Neural cell (in vitro differentiated cells): ENCODE results near the gene FRMD4A. TPM values are rescaled to one million over a fixed set of nuclear protein-coding genes. Genes with fewer than 3 reads are reported as not detected.

Source experiments
- H2AFZ ChIP-seq: fragments of 200-600, 300-800 bp; sonication (generic), shearing (Covaris generic); 2 replicates; pipeline ENCODE4 v1.6.0; 2014; ENCODE audit warnings: low read depth, mild to moderate bottlenecking, antibody characterized with exemption, low read length, moderate library complexity
- H3F3A ChIP-seq: fragments of 200-600 bp; shearing (Covaris generic); 2 replicates; pipeline ENCODE4 v1.6.1; 2016; ENCODE audit warnings: mild to moderate bottlenecking, moderate library complexity, mixed read lengths, antibody characterized with exemption, low read length; ENCODE audit not compliant: insufficient read depth, poor library complexity, severe bottlenecking
- H3K27ac ChIP-seq: fragments of 200-600, 300-800 bp; sonication (generic), shearing (Covaris generic); 2 replicates; pipeline ENCODE4 v1.5.1; 2014; ENCODE audit warnings: mild to moderate bottlenecking, low read length, moderate library complexity
- H3K27me3 ChIP-seq: fragments of 300-800, 200-600 bp; sonication (generic), shearing (Covaris generic); 2 replicates; pipeline ENCODE4 v1.6.0; 2014; ENCODE audit warnings: mild to moderate bottlenecking, low read depth, low read length, moderate library complexity; ENCODE audit not compliant: insufficient read depth
- H3K36me3 ChIP-seq: fragments of 300-800, 200-600 bp; sonication (generic), shearing (Covaris generic); 2 replicates; pipeline ENCODE4 v1.5.1; 2014; ENCODE audit warnings: mild to moderate bottlenecking, antibody characterized with exemption, low read length, moderate library complexity; ENCODE audit not compliant: insufficient read depth
- H3K4me2 ChIP-seq: fragments of 300-800, 200-600 bp; sonication (generic), shearing (Covaris generic); 2 replicates; pipeline ENCODE4 v1.6.0; 2014; ENCODE audit warnings: mild to moderate bottlenecking, low read length
- H3K4me3 ChIP-seq: fragments of 300-800, 200-600 bp; sonication (generic), shearing (Covaris generic); 2 replicates; pipeline ENCODE4 v1.5.1; 2014; ENCODE audit warnings: mild to moderate bottlenecking, low read length, moderate library complexity
- H3K79me2 ChIP-seq: fragments of 200-600 bp; shearing (Covaris generic); replicated peaks from 2 replicates; pipeline ENCODE4 v1.6.0; 2014; ENCODE audit warnings: mild to moderate bottlenecking, low read length, moderate library complexity; ENCODE audit not compliant: insufficient read depth
- H3K9ac ChIP-seq: fragments of 300-800, 200-600 bp; sonication (generic), shearing (Covaris generic); 2 replicates; pipeline ENCODE4 v1.6.1; 2016; ENCODE audit warnings: mild to moderate bottlenecking, low read length, mixed read lengths
- H3K9me2 ChIP-seq: fragments of 200-600 bp; shearing (Covaris generic); 2 replicates; pipeline ENCODE4 v1.6.1; 2016; ENCODE audit warnings: mild to moderate bottlenecking, low read length, mixed read lengths; ENCODE audit not compliant: insufficient read depth
- H3K9me3 ChIP-seq: fragments of 200-600, 300-800 bp; sonication (generic), shearing (Covaris generic); 2 replicates; pipeline ENCODE4 v1.6.1; 2016; ENCODE audit warnings: mild to moderate bottlenecking, mixed run types, low read length, moderate library complexity, mixed read lengths
- H4K20me1 ChIP-seq: fragments of 200-600 bp; shearing (Covaris generic); 2 replicates; pipeline ENCODE4 v1.6.1; 2016; ENCODE audit warnings: mild to moderate bottlenecking, mixed run types; ENCODE audit not compliant: insufficient read depth
- EP300 ChIP-seq: fragments of 450-650 bp; conservative IDR thresholded peaks from 2 replicates; pipeline ENCODE4 v1.6.1; 2014; ENCODE audit warnings: antibody characterized with exemption, mild to moderate bottlenecking, moderate library complexity; ENCODE audit not compliant: poor library complexity, severe bottlenecking
- EZH2 ChIP-seq: fragments of 200-600, 300-800 bp; shearing (Covaris generic), sonication (generic); IDR thresholded peaks from 2 replicates; pipeline ENCODE4 v1.6.1; 2014; ENCODE audit warnings: antibody characterized with exemption, low read length, borderline replicate concordance, mild to moderate bottlenecking; ENCODE audit not compliant: insufficient read depth, poor library complexity, severe bottlenecking
- MXI1 ChIP-seq: fragments of 450-650 bp; conservative IDR thresholded peaks from 2 replicates; pipeline ENCODE4 v1.6.1; 2014; ENCODE audit warnings: antibody characterized with exemption, mild to moderate bottlenecking; ENCODE audit not compliant: poor library complexity, severe bottlenecking
- POLR2AphosphoS5 ChIP-seq: IDR thresholded peaks from 2 replicates; pipeline ENCODE4 v1.6.1; 2012
- RAD21 ChIP-seq: fragments of 450-650 bp; conservative IDR thresholded peaks from 2 replicates; pipeline ENCODE4 v1.6.1; 2014; ENCODE audit warnings: antibody characterized with exemption, mild to moderate bottlenecking, moderate library complexity
- SMC3 ChIP-seq: fragments of 450-650 bp; conservative IDR thresholded peaks from 2 replicates; pipeline ENCODE4 v1.6.1; 2014; ENCODE audit warnings: antibody characterized with exemption, mild to moderate bottlenecking, moderate library complexity; ENCODE audit not compliant: poor library complexity
- TAF1 ChIP-seq: IDR thresholded peaks from 2 replicates; pipeline ENCODE4 v1.6.1; 2012; ENCODE audit warnings: low read depth
- polyA plus RNA-seq: library from polyadenylated mRNA; depleted of rRNA; stranded (reverse); fragments of >200 nt; gene quantifications from 2 replicates; pipeline ENCODE4 v1.2.3, GENCODE V29; 2014
- TF ChIP-seq, protein P1 (sequence below): fragments of 450-650 bp; IDR thresholded peaks from 2 replicates; pipeline ENCODE4 v1.5.1; 2014; ENCODE audit warnings: antibody characterized with exemption, mild to moderate bottlenecking, moderate library complexity; ENCODE audit not compliant: poor library complexity, severe bottlenecking
- TF ChIP-seq, protein P2 (sequence below): IDR thresholded peaks from 2 replicates; pipeline ENCODE4 v1.6.1; 2012; ENCODE audit warnings: borderline replicate concordance

The FRMD4A gene
- polyA plus RNA-seq, 1 donor from 2014 or later = 36.5 TPM

DNA sequence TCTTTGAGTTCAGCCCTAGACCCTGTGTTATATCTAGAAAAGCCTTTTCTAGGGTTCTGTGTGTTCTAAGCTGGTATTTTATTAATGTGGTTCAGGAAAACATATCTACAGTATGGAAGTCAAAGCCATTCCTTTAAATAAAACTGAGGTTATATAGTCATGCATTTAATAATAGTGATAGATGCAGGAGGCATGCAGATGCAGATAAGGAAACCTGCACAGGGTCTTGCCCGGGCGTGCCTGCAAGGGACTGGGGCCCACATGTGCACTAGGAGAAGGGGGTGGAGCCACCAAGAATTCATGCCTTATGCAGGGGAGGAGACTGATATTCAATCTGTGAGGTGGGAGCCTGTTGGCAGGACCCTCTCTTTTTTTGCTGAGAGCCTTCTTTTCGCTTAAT, 572.4 kb downstream of the FRMD4A start:
- TF ChIP-seq EP300 = no peak
- TF ChIP-seq, protein P1, sequence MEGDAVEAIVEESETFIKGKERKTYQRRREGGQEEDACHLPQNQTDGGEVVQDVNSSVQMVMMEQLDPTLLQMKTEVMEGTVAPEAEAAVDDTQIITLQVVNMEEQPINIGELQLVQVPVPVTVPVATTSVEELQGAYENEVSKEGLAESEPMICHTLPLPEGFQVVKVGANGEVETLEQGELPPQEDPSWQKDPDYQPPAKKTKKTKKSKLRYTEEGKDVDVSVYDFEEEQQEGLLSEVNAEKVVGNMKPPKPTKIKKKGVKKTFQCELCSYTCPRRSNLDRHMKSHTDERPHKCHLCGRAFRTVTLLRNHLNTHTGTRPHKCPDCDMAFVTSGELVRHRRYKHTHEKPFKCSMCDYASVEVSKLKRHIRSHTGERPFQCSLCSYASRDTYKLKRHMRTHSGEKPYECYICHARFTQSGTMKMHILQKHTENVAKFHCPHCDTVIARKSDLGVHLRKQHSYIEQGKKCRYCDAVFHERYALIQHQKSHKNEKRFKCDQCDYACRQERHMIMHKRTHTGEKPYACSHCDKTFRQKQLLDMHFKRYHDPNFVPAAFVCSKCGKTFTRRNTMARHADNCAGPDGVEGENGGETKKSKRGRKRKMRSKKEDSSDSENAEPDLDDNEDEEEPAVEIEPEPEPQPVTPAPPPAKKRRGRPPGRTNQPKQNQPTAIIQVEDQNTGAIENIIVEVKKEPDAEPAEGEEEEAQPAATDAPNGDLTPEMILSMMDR = no peak
- TF ChIP-seq MXI1 = no peak
- TF ChIP-seq SMC3 = no peak
- TF ChIP-seq RAD21 = no peak
- TF ChIP-seq, protein P2, sequence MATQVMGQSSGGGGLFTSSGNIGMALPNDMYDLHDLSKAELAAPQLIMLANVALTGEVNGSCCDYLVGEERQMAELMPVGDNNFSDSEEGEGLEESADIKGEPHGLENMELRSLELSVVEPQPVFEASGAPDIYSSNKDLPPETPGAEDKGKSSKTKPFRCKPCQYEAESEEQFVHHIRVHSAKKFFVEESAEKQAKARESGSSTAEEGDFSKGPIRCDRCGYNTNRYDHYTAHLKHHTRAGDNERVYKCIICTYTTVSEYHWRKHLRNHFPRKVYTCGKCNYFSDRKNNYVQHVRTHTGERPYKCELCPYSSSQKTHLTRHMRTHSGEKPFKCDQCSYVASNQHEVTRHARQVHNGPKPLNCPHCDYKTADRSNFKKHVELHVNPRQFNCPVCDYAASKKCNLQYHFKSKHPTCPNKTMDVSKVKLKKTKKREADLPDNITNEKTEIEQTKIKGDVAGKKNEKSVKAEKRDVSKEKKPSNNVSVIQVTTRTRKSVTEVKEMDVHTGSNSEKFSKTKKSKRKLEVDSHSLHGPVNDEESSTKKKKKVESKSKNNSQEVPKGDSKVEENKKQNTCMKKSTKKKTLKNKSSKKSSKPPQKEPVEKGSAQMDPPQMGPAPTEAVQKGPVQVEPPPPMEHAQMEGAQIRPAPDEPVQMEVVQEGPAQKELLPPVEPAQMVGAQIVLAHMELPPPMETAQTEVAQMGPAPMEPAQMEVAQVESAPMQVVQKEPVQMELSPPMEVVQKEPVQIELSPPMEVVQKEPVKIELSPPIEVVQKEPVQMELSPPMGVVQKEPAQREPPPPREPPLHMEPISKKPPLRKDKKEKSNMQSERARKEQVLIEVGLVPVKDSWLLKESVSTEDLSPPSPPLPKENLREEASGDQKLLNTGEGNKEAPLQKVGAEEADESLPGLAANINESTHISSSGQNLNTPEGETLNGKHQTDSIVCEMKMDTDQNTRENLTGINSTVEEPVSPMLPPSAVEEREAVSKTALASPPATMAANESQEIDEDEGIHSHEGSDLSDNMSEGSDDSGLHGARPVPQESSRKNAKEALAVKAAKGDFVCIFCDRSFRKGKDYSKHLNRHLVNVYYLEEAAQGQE = no peak
- no peak for TF ChIP-seq TAF1
- no peak for TF ChIP-seq EZH2
- no peak for TF ChIP-seq POLR2AphosphoS5
- H2AFZ ChIP-seq = no peak overlapping the region
- no peak overlapping the region for H3K4me2 ChIP-seq
- no peaks in the 10 kb centered on the region for H4K20me1 ChIP-seq
- no peaks in the 10 kb centered on the region for H3F3A ChIP-seq
- H3K79me2 ChIP-seq = no peaks in the 10 kb centered on the region
- H3K27ac ChIP-seq = no peak overlapping the region
- H3K36me3 ChIP-seq = no peaks in the 10 kb centered on the region
- no peaks in the 10 kb centered on the region for H3K9me3 ChIP-seq
- H3K4me3 ChIP-seq = no peak overlapping the region
- H3K9ac ChIP-seq = no peak overlapping the region
- no peaks in the 10 kb centered on the region for H3K27me3 ChIP-seq
- no peaks in the 10 kb centered on the region for H3K9me2 ChIP-seq

DNA sequence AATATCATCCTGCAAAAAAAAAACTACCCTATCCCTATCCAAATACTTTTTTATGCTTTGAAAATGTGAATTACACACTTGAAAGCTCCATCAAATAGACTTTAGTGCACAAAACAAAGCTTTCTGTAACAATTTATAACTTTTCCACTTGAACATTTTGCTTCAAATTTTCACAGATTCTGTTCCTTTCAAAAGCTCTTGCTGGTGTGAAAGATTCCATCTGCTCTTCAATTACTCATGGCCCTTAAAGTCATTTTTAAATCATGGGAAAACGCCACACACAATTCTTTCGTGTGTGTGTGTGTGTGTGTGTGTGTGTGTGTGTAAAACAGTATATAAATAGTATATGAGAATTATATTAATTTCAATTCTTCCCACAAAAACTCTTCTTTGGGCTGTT, 576.4 kb downstream of the FRMD4A start:
- no peaks in the 10 kb centered on the region for H3K36me3 ChIP-seq
- no peak overlapping the region for H3K9ac ChIP-seq
- TF ChIP-seq TAF1 = no peak
- no peak for TF ChIP-seq SMC3
- TF ChIP-seq, protein P1 = no peak
- TF ChIP-seq RAD21 = no peak
- no peak for TF ChIP-seq POLR2AphosphoS5
- no peak for TF ChIP-seq EZH2
- TF ChIP-seq EP300 = no peak
- TF ChIP-seq, protein P2 = no peak
- no peak for TF ChIP-seq MXI1
- H3K9me2 ChIP-seq = no peaks in the 10 kb centered on the region
- H4K20me1 ChIP-seq = no peaks in the 10 kb centered on the region
- no peaks in the 10 kb centered on the region for H3K9me3 ChIP-seq
- no peak overlapping the region for H2AFZ ChIP-seq
- no peak overlapping the region for H3K4me3 ChIP-seq
- no peak overlapping the region for H3K27ac ChIP-seq
- H3F3A ChIP-seq = no peaks in the 10 kb centered on the region
- no peak overlapping the region for H3K4me2 ChIP-seq
- no peaks in the 10 kb centered on the region for H3K79me2 ChIP-seq
- H3K27me3 ChIP-seq = no peaks in the 10 kb centered on the region
